Esophagus (tissue), 2 donors: ENCODE data around the gene LGI4. TPM values are rescaled to one million over a fixed set of nuclear protein-coding genes. Genes with fewer than 3 reads are reported as not detected.

Source experiments
- H3K27ac ChIP-seq, 2 donors: one replicate each; pipeline ENCODE4 v1.5.1; 2013; ENCODE audit warnings: low read depth in 2 of 2, mild to moderate bottlenecking in 2 of 2, inconsistent platforms in 1 of 2, low read length in 1 of 2, moderate library complexity in 1 of 2
- H3K27me3 ChIP-seq, 2 donors: one replicate each; pipeline ENCODE4 v1.6.1; 2013; ENCODE audit warnings: low read length in 2 of 2, control low read depth in 1 of 2, mild to moderate bottlenecking in 1 of 2; ENCODE audit not compliant: insufficient read depth in 2 of 2, control insufficient read depth in 1 of 2
- H3K36me3 ChIP-seq, 2 donors: one replicate each; pipeline ENCODE4 v1.6.1; 2013; ENCODE audit warnings: low read length in 1 of 2; ENCODE audit not compliant: control insufficient read depth in 2 of 2, insufficient read depth in 2 of 2
- H3K4me1 ChIP-seq, 2 donors: one replicate each; pipeline ENCODE4 v1.6.1; 2013; ENCODE audit warnings: low read length in 1 of 2; ENCODE audit not compliant: control insufficient read depth in 2 of 2, insufficient read depth in 2 of 2
- H3K4me3 ChIP-seq, 2 donors: one replicate each; pipeline ENCODE4 v1.5.1; 2013; ENCODE audit warnings: low read length in 2 of 2, mild to moderate bottlenecking in 2 of 2, low read depth in 1 of 2, moderate library complexity in 1 of 2
- H3K9me3 ChIP-seq, 2 donors: one replicate each; pipeline ENCODE4 v1.6.1; 2013; ENCODE audit warnings: mild to moderate bottlenecking in 2 of 2, low read depth in 1 of 2, low read length in 1 of 2, moderate library complexity in 1 of 2; ENCODE audit not compliant: control insufficient read depth in 2 of 2, insufficient read depth in 1 of 2
- WGBS, 2 donors: extraction: QIAGEN DNeasy Blood & Tissue Kit; methylation state at CpG; one replicate each; pipeline ENCODE4 v1.1.7; 2013; 5-methylcytosine and 5-hydroxymethylcytosine counted together
- polyA plus RNA-seq, 2 donors: library from polyadenylated mRNA; stranded (reverse); fragments of 200-250 nt; gene quantifications; one replicate each; pipeline ENCODE4 v1.2.3, GENCODE V29; 2013
- donor health status: healthy with polysubstance abuse.
- donor health status: Bipolar disorder and iron deficiency.

LGI4 gene
- polyA plus RNA-seq, 2 donors, result 6.5 to 10.0 TPM

GRCh38 chr19:35112995-35113688 lies 21.7 kb downstream of the LGI4 start:
- H3K4me1 ChIP-seq, result peaks cover 3 to 19% of the 10 kb centered on the region in 2 donors
- H3K9me3 ChIP-seq, result no peaks in the 10 kb centered on the region
- no peak overlapping the region for H3K4me3 ChIP-seq
- H3K27ac ChIP-seq, result peak overlapping the region in 1 of 2 donors; percentile 57
- WGBS, 2 donors, result 77% methylated on average over 15 of the region's 15 CpGs
- H3K27me3 ChIP-seq, result no peaks in the 10 kb centered on the region
- H3K36me3 ChIP-seq, result no peaks in the 10 kb centered on the region

- H3K9me3 ChIP-seq, result no peaks in the 10 kb centered on the region
- no peaks in the 10 kb centered on the region for H3K36me3 ChIP-seq
- peaks cover 3 to 23% of the 10 kb centered on the region in 2 donors for H3K4me1 ChIP-seq
- 34 to 53% methylated on average over 9 of the region's 9 CpGs for WGBS, 2 donors
- peak overlapping the region in 1 of 2 donors; percentile 71 for H3K27ac ChIP-seq
- H3K27me3 ChIP-seq, result no peaks in the 10 kb centered on the region
- no peak overlapping the region for H3K4me3 ChIP-seq
These were observed 23.9 kb downstream of the LGI4 start for GRCh38 chr19:35110974-35111373.

GRCh38 chr19:35109395-35110112 lies 25.3 kb downstream of the LGI4 start:
- Histone ChIP-seq H3K27ac (peak overlapping the region; percentile 80 to 81), H3K27me3 (no peaks in the 10 kb centered on the region), H3K9me3 (peaks cover 0 to 2% of the 10 kb centered on the region in 2 donors), H3K36me3 (no peaks in the 10 kb centered on the region), H3K4me1 (peaks cover 3 to 18% of the 10 kb centered on the region in 2 donors), H3K4me3 (no peak overlapping the region)
- WGBS, 2 donors, result 50 to 61% methylated on average over 22 of the region's 22 CpGs

- Histone ChIP-seq H3K27me3 (no peaks in the 10 kb centered on the region), H3K4me1 (peaks cover 3 to 18% of the 10 kb centered on the region in 2 donors), H3K9me3 (peaks cover 0 to 2% of the 10 kb centered on the region in 2 donors), H3K4me3 (no peak overlapping the region), H3K27ac (peak overlapping the region; percentile 19 to 79), H3K36me3 (no peaks in the 10 kb centered on the region)
- 80 to 84% methylated on average over 11 of the region's 11 CpGs for WGBS, 2 donors
These were observed 26.1 kb downstream of the LGI4 start for GRCh38 chr19:35108730-35109129.

DNA sequence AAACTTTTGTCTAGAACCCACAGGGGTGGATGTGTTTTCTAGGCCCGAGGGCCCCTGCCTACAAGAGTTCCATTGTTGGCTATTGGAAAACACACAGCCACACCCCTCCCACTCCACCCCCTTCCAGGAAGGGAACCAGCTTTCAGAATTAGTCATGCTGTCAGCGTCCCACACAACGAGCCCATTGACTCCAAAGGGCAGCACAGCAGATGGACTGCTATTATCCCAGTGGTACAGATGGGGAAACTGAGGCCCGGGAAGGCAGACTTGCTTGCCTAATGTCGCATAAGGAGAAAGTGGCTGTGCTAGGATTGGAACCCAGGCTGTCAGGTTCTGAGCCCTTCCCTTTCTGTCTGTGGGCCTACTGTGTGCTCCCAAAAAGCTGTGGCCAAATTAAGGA lies 27.3 kb downstream of the LGI4 start:
- Histone ChIP-seq H3K9me3 (peaks cover 0 to 2% of the 10 kb centered on the region in 2 donors), H3K27ac (peak overlapping the region; percentile 43 to 69), H3K4me1 (peaks cover 0 to 15% of the 10 kb centered on the region in 2 donors), H3K36me3 (no peaks in the 10 kb centered on the region), H3K4me3 (no peak overlapping the region), H3K27me3 (no peaks in the 10 kb centered on the region)
- WGBS, 2 donors, result 15 to 27% methylated on average over 5 of the region's 5 CpGs

DNA sequence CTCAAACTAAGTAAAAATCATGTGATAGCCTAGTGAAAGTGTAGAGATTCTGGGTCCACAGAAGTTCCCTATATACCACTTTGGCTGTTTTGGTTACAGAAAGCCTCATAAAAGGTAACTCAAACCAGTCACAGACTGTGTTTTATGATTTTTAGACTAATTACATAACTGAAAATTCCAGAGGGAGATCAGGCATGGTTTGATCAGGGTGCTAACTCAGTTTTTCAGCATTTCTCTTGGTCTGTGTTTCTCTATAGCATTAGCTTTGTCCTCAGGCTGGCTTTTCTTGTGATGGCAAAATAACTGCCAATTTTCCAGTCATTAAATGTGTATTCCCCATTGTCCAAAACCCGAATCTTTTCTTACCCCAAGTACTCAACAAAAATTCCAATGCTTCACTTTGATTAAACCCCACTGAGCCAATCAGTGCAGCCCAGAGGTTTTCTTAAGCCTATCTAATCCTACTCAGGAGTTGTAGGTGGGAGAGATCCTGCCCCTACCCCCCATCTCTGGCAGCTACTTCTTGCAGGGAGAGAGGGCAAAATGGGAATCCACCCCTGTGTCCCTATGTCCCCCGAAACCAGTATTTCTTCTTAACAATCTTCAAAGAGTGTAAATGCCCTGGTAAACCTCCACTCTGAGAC lies 27.8 kb downstream of the LGI4 start:
- Histone ChIP-seq H3K27me3 (no peaks in the 10 kb centered on the region), H3K27ac (peak overlapping the region; percentile 43 to 69), H3K36me3 (no peaks in the 10 kb centered on the region), H3K9me3 (peaks cover 0 to 2% of the 10 kb centered on the region in 2 donors), H3K4me3 (no peak overlapping the region), H3K4me1 (peaks cover 0 to 15% of the 10 kb centered on the region in 2 donors)
- WGBS, 2 donors, result 26 to 34% methylated on average over 2 of the region's 2 CpGs

DNA sequence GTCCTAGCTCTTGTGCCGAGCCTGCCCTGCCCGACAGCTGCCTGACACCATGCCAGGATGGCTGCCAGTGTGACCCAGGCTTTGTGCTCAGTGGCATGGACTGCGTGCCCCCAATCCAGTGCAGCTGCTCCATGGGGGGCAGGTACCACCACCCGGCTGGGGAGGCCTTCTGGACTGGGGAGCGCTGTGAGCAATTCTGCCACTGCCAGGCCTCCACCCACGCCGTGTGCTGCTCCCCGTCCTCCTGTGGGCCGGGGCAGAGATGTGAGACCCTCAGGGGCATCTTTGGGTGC lies 28.6 kb downstream of the LGI4 start:
- no peaks in the 10 kb centered on the region for H3K36me3 ChIP-seq
- WGBS, 2 donors, result 81 to 93% methylated on average over 9 of the region's 9 CpGs
- no peaks in the 10 kb centered on the region for H3K27me3 ChIP-seq
- H3K4me1 ChIP-seq, result peaks cover 0 to 15% of the 10 kb centered on the region in 2 donors
- H3K27ac ChIP-seq, result no peak overlapping the region
- peaks cover 0 to 2% of the 10 kb centered on the region in 2 donors for H3K9me3 ChIP-seq
- no peak overlapping the region for H3K4me3 ChIP-seq

DNA sequence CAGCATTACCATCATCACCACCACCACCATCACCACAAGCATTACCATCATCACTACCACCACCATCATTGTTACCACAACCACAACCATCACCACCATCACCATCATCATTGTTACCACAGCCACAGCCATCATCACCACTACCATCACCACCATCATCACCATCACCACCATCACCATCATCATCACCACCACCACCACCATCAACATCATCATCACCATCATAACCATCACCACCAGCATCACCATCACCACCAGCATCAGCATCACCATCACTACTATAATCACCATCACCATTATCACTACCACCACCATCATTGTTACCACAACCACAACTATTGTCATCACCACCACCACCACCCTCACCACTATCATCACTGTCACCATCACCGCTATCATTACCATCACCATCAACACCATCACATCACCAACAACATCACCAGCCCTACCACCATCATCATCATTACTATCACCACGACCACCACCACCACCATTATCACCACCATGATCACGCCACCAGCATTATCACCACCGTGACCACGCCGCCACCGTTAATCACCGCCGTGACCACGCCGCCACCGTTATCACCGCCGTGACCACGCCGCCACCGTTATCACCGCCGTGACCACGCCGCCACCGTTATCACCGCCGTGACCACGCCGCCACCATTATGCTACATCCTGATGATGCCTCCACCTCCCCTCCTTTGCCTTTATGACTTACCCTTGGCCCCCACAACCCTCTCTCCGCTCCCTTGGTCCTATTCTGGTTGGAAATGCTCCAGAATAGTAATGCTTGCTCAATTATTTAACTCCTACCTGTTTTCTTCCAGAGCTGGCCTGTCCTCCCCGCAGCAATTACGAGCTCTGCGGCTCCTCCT lies 29.2 kb downstream of the LGI4 start:
- no peak overlapping the region for H3K27ac ChIP-seq
- H3K4me1 ChIP-seq, result peaks cover 0 to 15% of the 10 kb centered on the region in 2 donors
- H3K36me3 ChIP-seq, result no peaks in the 10 kb centered on the region
- no peak overlapping the region for H3K4me3 ChIP-seq
- no peaks in the 10 kb centered on the region for H3K27me3 ChIP-seq
- H3K9me3 ChIP-seq, result peaks cover 0 to 2% of the 10 kb centered on the region in 2 donors
- WGBS, 2 donors, result 86 to 87% methylated on average over 30 of the region's 30 CpGs

GRCh38 chr19:35105047-35105410 lies 29.8 kb downstream of the LGI4 start:
- H3K4me1 ChIP-seq, result peaks cover 0 to 15% of the 10 kb centered on the region in 2 donors
- no peaks in the 10 kb centered on the region for H3K27me3 ChIP-seq
- no peak overlapping the region for H3K4me3 ChIP-seq
- no peak overlapping the region for H3K27ac ChIP-seq
- peaks cover 0 to 2% of the 10 kb centered on the region in 2 donors for H3K9me3 ChIP-seq
- WGBS, 2 donors, result 85 to 89% methylated on average over 6 of the region's 6 CpGs
- H3K36me3 ChIP-seq, result no peaks in the 10 kb centered on the region
